VCaP (cell line): ENCODE data around the gene CD93.

Experiments used
- H3K27ac ChIP-seq: fragments of 450-650 bp; 2 replicates; pipeline ENCODE4 v1.5.1; 2017
- TF ChIP-seq, protein P1 (sequence below): fragments of 450-650 bp; conservative IDR thresholded peaks from 2 replicates; pipeline ENCODE4 v1.5.1; 2017; ENCODE audit warnings: mild to moderate bottlenecking, moderate library complexity

The CD93 gene

GRCh38 chr20:23118766-23119165 lies 32.6 kb upstream of the CD93 start:
- no peak overlapping the region for H3K27ac ChIP-seq
- TF ChIP-seq, protein P1, sequence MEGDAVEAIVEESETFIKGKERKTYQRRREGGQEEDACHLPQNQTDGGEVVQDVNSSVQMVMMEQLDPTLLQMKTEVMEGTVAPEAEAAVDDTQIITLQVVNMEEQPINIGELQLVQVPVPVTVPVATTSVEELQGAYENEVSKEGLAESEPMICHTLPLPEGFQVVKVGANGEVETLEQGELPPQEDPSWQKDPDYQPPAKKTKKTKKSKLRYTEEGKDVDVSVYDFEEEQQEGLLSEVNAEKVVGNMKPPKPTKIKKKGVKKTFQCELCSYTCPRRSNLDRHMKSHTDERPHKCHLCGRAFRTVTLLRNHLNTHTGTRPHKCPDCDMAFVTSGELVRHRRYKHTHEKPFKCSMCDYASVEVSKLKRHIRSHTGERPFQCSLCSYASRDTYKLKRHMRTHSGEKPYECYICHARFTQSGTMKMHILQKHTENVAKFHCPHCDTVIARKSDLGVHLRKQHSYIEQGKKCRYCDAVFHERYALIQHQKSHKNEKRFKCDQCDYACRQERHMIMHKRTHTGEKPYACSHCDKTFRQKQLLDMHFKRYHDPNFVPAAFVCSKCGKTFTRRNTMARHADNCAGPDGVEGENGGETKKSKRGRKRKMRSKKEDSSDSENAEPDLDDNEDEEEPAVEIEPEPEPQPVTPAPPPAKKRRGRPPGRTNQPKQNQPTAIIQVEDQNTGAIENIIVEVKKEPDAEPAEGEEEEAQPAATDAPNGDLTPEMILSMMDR = no peak

GRCh38 chr20:23118144-23118543 lies 32.0 kb upstream of the CD93 start:
- TF ChIP-seq, protein P1 = no peak
- H3K27ac ChIP-seq = no peak overlapping the region

DNA sequence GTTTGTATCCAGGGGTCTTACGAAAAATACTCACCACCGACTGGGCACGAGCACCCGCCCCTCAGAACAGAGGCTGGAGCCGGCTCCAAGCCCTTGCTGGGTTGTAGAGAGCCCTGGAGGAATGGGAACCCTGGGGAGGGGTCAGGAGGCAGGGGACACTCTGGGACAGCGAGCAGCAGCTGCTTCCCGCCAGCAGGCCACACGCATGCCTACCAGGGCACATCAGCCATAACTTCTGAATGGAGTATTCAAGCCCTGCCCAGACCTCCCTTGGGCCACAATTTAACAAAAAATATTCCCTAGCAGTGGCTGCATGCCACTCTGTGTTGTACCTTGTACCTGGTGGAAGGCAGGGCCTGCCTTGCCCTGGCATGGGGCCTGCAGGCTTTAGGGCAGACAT lies 31.6 kb upstream of the CD93 start:
- TF ChIP-seq, protein P1 = no peak
- no peak overlapping the region for H3K27ac ChIP-seq

- H3K27ac ChIP-seq = no peak overlapping the region
- TF ChIP-seq, protein P1 = no peak
Measured at GRCh38 chr20:23116311-23117089, 30.4 kb upstream of the CD93 start.

DNA sequence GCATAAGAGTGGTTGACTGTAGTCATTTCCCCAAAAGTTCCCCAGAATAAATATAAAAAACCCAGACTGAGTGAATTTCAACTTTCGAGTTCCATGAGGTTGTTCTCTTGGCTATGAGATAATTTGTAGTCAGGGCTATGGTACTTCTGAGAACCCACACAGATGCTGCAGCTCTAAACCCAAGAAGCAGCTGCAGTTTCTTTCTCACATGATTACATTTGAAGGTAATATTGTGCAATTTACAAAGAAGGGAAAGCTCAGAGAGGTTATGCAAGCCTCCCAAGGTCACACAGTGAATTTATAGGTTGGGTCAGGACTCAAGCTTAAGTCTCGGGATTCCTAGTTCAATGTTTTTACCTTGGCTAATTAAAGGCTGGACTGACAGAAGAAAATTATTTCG lies 29.7 kb upstream of the CD93 start:
- TF ChIP-seq, protein P1 = no peak
- no peak overlapping the region for H3K27ac ChIP-seq

GRCh38 chr20:23114448-23115082 lies 28.4 kb upstream of the CD93 start:
- no peak overlapping the region for H3K27ac ChIP-seq
- TF ChIP-seq, protein P1 = no peak

- no peak overlapping the region for H3K27ac ChIP-seq
- TF ChIP-seq, protein P1 = no peak
Measured at GRCh38 chr20:23114018-23114417, 27.9 kb upstream of the CD93 start.
